ENCODE data around the gene CRY2.

The CRY2 gene

DNA sequence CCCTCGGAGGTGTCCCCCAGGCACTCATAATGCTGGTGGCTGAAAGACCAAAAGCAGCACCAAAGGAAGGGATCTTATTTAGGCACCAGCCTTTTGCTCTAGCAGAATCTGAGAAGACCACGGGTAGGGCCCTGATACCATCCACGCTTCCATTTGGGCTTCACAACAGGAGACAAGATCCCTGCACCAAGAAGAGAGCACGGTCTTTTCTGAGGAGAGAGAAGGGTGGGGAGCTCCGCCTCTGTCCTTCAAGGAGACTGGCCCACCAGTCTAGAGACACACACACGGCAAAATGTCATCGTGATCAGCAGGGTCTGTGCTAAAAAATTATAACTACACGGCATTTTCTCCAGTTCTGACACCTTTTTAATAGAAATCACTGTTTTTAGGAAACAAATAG lies 84.9 kb downstream of the CRY2 start:
- DNase-seq = no peak

Data from suppressor macrophage (primary cell).